Fibroblast of mammary gland (primary cell): ENCODE measurements around the gene TTF2.

Experiments used
- DNase-seq: peaks from one replicate; pipeline ENCODE4 v3.0.0-alpha.2; 2010; ENCODE audit warnings: low read depth
- H3K4me3 ChIP-seq: 2 replicates; pipeline ENCODE4 v1.5.1; 2011; ENCODE audit warnings: low read depth, mild to moderate bottlenecking, low read length, moderate library complexity; ENCODE audit not compliant: control insufficient read depth
- TF ChIP-seq, protein P1 (sequence below): conservative IDR thresholded peaks from 2 replicates; pipeline ENCODE4 v1.5.1; 2011; ENCODE audit warnings: low read depth, low read length, inconsistent platforms; ENCODE audit not compliant: control insufficient read depth, insufficient read depth

The TTF2 gene

DNA sequence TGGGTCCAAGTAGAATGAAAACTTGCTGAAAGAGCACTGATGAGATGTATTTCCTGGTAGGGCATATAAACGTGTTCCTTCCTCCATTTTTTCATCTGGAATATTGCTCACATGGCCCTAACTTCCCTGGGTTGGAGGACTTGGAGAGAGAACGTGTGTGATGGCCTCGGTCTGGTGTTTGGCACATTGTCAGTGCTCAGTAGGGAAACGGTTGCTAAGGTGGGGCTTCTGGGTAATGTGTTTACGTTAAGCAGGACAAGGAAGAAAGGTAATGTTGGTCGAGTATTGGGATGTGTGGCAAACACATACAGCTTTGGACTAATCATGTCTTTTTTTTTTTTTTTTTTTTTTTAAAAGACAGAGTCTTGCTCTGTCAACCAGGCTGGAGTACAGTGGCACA, 6.2 kb downstream of the TTF2 start:
- TF ChIP-seq, protein P1, sequence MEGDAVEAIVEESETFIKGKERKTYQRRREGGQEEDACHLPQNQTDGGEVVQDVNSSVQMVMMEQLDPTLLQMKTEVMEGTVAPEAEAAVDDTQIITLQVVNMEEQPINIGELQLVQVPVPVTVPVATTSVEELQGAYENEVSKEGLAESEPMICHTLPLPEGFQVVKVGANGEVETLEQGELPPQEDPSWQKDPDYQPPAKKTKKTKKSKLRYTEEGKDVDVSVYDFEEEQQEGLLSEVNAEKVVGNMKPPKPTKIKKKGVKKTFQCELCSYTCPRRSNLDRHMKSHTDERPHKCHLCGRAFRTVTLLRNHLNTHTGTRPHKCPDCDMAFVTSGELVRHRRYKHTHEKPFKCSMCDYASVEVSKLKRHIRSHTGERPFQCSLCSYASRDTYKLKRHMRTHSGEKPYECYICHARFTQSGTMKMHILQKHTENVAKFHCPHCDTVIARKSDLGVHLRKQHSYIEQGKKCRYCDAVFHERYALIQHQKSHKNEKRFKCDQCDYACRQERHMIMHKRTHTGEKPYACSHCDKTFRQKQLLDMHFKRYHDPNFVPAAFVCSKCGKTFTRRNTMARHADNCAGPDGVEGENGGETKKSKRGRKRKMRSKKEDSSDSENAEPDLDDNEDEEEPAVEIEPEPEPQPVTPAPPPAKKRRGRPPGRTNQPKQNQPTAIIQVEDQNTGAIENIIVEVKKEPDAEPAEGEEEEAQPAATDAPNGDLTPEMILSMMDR: no peak
- DNase-seq: no peak
- no peak overlapping the region for H3K4me3 ChIP-seq

DNA sequence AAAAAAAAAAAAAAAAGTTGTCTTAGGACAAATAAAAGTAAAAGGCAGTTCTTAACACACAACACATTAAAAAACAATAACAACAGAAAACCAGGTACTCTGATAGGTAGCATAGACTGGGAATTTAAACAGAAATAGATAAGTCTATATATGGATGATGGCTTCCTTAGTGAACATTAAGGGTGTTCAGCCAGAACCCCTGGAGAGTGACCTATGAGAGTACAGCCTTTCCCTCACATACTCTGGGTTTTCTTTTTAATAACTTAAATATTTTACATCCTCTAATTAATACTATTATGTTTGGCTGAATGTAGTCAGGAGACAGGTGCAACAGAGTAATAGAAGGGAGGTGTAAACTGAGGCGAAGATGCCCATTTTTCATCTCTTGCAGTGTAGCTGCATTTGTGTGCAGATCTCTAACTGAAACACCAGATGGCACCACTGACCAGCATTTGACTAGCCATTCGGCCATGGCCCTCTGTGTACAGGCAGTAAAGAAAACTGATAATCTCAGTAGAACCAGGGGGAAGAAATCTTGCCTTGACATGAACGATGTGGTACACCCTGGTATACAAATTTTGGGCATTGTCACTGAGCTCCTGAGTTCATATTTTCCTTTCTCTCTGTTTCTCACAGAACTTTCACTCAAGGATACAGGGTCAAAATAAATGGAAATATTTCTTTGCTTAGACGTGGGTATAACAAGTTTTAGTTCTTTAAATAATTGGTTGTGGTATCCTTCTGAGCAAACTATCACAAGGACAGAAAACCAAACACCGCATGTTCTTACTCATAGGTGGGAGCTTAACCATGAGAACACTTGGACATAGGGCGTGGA, 7.6 kb downstream of the TTF2 start:
- DNase-seq: peak; percentile 70
- TF ChIP-seq, protein P1: peak; percentile 82
- H3K4me3 ChIP-seq: no peak overlapping the region

DNA sequence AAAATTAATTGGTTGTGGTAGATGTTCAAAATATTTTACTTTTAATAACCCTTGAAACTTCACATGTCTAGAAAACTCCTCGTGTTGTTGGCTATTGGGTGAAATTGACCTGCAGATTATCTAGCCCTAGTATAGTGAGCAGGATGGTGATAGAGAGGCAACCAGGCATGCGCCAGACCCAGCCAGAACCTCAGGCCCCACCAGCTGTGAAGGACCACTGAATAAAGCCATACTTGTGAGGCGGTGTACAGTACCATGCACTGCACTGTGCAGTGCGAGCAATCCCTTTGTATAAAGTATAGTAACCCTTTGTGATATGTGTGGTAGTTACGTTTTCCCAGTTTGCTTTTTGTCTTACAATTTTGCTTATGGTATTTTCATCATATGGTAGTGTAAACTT, 8.5 kb downstream of the TTF2 start:
- TF ChIP-seq, protein P1: no peak
- DNase-seq: no peak
- no peak overlapping the region for H3K4me3 ChIP-seq

DNA sequence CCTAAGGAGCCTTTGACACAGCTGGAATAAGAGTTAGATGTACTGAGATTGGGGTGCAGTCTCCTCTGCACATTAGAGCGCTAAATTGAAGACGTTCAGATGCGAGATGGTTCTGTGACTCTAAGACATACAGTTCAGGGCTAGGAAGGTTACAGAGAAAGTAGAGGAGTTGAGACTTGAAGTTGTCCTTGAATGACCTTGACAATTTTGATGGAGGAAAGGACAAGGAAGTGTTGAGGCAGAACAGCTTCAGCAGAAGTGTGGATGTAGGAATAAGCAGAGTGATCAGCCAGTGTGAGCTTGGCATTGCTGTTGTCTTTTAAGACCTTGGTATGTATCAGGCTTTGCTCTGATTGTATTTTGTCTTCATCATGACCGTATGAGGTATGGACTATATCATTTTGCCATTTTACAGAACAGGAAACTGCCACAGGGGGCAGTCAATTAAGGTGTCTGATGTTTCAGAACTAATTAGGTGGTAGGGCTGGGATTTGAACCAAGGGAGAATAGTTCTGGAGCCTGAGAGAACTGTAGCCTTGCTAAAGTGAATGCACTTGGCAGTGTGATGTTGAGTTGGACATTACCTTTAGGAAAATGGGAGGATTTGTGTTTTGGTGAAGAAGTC, 9.2 kb downstream of the TTF2 start:
- DNase-seq: no peak
- H3K4me3 ChIP-seq: no peak overlapping the region
- TF ChIP-seq, protein P1: no peak

DNA sequence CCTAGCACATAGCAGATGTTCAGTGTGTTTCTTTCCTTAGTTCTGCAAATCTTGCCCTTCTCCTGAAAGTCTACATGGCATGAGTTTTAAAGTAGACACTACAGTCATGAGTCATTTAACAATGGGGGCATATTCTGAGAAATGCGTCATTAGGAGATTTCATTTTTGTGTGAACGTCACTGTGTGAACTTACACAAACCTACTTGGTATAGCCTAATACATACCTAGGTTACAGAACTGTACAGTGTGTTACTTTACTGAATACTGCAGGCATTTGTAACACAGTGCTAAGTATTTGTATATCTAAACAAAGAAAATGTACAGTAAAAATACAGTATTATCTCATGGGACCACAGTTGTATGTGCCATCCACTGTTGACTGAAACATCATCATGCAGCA, 10.0 kb downstream of the TTF2 start:
- TF ChIP-seq, protein P1: no peak
- no peak overlapping the region for H3K4me3 ChIP-seq
- DNase-seq: peak; percentile 36

DNA sequence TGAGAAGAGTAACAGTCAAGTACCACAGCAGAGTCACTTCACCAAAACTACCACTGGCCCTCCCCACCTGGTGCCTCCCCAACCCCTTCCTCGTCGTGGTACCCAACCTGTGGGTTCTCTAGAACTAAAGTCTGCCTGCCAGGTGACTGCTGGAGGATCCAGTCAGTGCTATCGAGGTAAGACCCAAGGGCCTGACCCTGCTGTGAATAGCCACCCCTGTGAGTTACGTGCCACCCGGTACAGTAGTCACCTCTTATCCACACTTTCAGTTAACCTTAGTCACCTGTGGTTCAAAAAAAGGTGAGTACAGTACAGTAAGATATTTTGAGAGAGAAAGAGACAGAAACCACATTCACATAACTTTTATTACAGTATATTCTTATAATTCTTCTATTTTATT, 16.5 kb downstream of the TTF2 start:
- TF ChIP-seq, protein P1: no peak
- DNase-seq: no peak
- H3K4me3 ChIP-seq: no peak overlapping the region
